DOHH2 (cell line): ENCODE data around the gene NFIA.

Experiments used
- CTCF ChIP-seq: fragments of 200-600 bp; sonication (generic); IDR thresholded peaks from one replicate; pipeline ENCODE4 v1.5.1; 2014; ENCODE audit warnings: antibody characterized with exemption, mild to moderate bottlenecking, low read depth, low read length; ENCODE audit not compliant: poor library complexity, severe bottlenecking
- EZH2phosphoT487 ChIP-seq: fragments of 200-600 bp; sonication (generic); IDR thresholded peaks from 2 replicates; pipeline ENCODE4 v1.6.1; 2017; ENCODE audit warnings: borderline replicate concordance, mild to moderate bottlenecking, antibody characterized with exemption, low read length, moderate library complexity, mixed read lengths

- TF ChIP-seq CTCF: no peak
- TF ChIP-seq EZH2phosphoT487: no peak
Measured at GRCh38 chr1:61047061-61047460, 35.3 kb upstream of the NFIA start.
